Activated B cell treated with CpG ODN at 0.5 μM for 24 hours (primary cell): ENCODE results near the gene KAZN. TPM values are rescaled to one million over a fixed set of nuclear protein-coding genes. Genes with fewer than 3 reads are reported as not detected.

Experiments used
- ATAC-seq: fragments of 200-7000 bp; cut with Tn5 transposase; one replicate; pipeline ENCODE4 v1.10.0; 2021; ENCODE audit warnings: low read depth, mild to moderate bottlenecking, moderate library complexity
- CTCF ChIA-PET: fragments of 350-600 bp; sonication (Branson Sonifier 250); formaldehyde crosslinking; loops from one replicate; lab custom pipeline; 2021; ENCODE audit warnings: antibody characterized with exemption; lab: Charles Lee
- POLR2A ChIA-PET: fragments of 350-600 bp; sonication (Branson Sonifier 250); formaldehyde crosslinking; loops from one replicate; lab custom pipeline; 2021; ENCODE audit warnings: antibody characterized with exemption; lab: Charles Lee
- DNase-seq: peaks from one replicate; pipeline ENCODE4 v3.0.0; 2022
- H3K27ac Mint-ChIP-seq: one replicate; pipeline ENCODE4 v1.8.0; 2020; ENCODE audit warnings: mixed read lengths
- H3K27me3 Mint-ChIP-seq: one replicate; pipeline ENCODE4 v1.8.0; 2021; ENCODE audit warnings: mixed read lengths
- H3K36me3 Mint-ChIP-seq: one replicate; pipeline ENCODE4 v1.8.0; 2021; ENCODE audit warnings: low read depth, mixed read lengths
- H3K4me1 Mint-ChIP-seq: one replicate; pipeline ENCODE4 v1.8.0; 2021; ENCODE audit warnings: mixed read lengths
- H3K4me3 Mint-ChIP-seq: one replicate; pipeline ENCODE4 v1.8.0; 2020; ENCODE audit warnings: mild to moderate bottlenecking, mixed read lengths
- H3K9me3 Mint-ChIP-seq: one replicate; pipeline ENCODE4 v1.8.0; 2020; ENCODE audit warnings: mixed read lengths
- intact Hi-C: fragments of 100-400 bp; cut with micrococcal nuclease; formaldehyde crosslinking; loops from one replicate; pipeline ENCODE4 v1.15.1; 2024
- total RNA-seq: library from RNA; stranded (reverse); gene quantifications from 2 replicates; pipeline ENCODE4 v1.2.3, GENCODE V29; 2022
- TF ChIP-seq, protein P1 (sequence below): fragments of 200-600 bp; IDR thresholded peaks from one replicate; pipeline ENCODE4 v1.8.0; 2022; ENCODE audit warnings: antibody characterized with exemption, mild to moderate bottlenecking

KAZN gene
- total RNA-seq, 1 donor from 2014 or later: 0.73 TPM

- ChIA-PET POLR2A (no interaction called here), CTCF (no interaction called here)
- peaks cover 23% of the 10 kb centered on the region for H3K4me1 Mint-ChIP-seq
- intact Hi-C loops: no loop called here
- H3K27ac Mint-ChIP-seq: no peak overlapping the region
- H3K4me3 Mint-ChIP-seq: no peak overlapping the region
- H3K36me3 Mint-ChIP-seq: no peaks in the 10 kb centered on the region
- TF ChIP-seq, protein P1, sequence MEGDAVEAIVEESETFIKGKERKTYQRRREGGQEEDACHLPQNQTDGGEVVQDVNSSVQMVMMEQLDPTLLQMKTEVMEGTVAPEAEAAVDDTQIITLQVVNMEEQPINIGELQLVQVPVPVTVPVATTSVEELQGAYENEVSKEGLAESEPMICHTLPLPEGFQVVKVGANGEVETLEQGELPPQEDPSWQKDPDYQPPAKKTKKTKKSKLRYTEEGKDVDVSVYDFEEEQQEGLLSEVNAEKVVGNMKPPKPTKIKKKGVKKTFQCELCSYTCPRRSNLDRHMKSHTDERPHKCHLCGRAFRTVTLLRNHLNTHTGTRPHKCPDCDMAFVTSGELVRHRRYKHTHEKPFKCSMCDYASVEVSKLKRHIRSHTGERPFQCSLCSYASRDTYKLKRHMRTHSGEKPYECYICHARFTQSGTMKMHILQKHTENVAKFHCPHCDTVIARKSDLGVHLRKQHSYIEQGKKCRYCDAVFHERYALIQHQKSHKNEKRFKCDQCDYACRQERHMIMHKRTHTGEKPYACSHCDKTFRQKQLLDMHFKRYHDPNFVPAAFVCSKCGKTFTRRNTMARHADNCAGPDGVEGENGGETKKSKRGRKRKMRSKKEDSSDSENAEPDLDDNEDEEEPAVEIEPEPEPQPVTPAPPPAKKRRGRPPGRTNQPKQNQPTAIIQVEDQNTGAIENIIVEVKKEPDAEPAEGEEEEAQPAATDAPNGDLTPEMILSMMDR: no peak
- H3K27me3 Mint-ChIP-seq: peaks cover 27% of the 10 kb centered on the region
- DNase-seq: no peak
- H3K9me3 Mint-ChIP-seq: no peaks in the 10 kb centered on the region
- ATAC-seq: no peak
Observed at GRCh38 chr1:15156807-15157380, 558.4 kb downstream of the KAZN start.

DNA sequence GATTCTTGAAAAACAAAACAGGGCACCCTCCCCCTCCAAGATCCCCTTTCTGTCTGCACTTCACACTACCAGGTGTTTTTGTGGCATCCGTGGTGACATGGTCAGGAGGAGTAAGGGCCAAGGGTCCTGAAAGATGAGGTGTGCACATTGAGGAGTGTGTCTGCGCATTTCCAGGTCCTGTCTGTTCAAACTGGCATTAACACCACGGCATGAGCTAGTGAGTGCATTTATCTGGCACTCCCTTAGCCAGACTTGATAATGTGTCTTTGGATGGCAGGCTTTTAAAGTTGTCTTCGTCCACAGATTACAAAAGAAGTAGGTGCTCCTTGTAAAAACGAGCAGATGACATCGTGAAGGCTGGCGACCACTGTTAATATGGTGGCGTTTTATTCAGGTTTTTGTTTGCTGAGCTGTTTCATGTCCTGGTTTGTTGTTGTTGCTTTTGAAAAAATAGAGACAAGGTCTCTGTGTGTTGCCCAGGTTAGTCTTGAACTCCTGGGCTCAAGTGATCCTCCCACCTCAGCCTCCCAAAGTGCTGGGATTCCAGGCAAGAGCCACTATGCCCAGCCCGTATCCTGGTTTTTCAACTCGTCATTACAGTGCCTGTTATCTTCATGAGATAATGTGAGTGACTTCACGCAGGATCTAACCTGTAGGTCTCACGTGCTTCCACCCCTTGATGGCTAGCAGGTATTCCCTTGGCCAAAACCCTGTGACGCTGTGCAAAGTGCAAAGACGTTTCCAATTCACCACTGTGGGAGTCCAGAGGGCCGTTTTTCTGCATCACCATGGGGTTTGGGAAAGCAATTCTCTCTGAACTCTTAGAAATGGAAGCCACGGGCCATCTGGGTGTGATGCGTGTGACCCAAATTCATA, 559.3 kb downstream of the KAZN start:
- peaks cover 21% of the 10 kb centered on the region for H3K4me1 Mint-ChIP-seq
- intact Hi-C loops: no loop called here
- POLR2A ChIA-PET: no interaction called here
- no peaks in the 10 kb centered on the region for H3K9me3 Mint-ChIP-seq
- ATAC-seq (no peak), DNase-seq (no peak)
- TF ChIP-seq, protein P1: no peak
- H3K27ac Mint-ChIP-seq: no peak overlapping the region
- H3K36me3 Mint-ChIP-seq: no peaks in the 10 kb centered on the region
- CTCF ChIA-PET: no interaction called here
- peaks cover 20% of the 10 kb centered on the region for H3K27me3 Mint-ChIP-seq
- H3K4me3 Mint-ChIP-seq: no peak overlapping the region

GRCh38 chr1:15158506-15159165, 560.2 kb downstream of the KAZN start:
- DNase-seq: no peak
- H3K4me1 Mint-ChIP-seq: peaks cover 17% of the 10 kb centered on the region
- peaks cover 19% of the 10 kb centered on the region for H3K27me3 Mint-ChIP-seq
- ChIA-PET POLR2A (no interaction called here), CTCF (no interaction called here)
- H3K36me3 Mint-ChIP-seq: no peaks in the 10 kb centered on the region
- H3K27ac Mint-ChIP-seq: no peak overlapping the region
- TF ChIP-seq, protein P1: no peak
- no peaks in the 10 kb centered on the region for H3K9me3 Mint-ChIP-seq
- H3K4me3 Mint-ChIP-seq: no peak overlapping the region
- no peak for ATAC-seq
- intact Hi-C loops: no loop called here

DNA sequence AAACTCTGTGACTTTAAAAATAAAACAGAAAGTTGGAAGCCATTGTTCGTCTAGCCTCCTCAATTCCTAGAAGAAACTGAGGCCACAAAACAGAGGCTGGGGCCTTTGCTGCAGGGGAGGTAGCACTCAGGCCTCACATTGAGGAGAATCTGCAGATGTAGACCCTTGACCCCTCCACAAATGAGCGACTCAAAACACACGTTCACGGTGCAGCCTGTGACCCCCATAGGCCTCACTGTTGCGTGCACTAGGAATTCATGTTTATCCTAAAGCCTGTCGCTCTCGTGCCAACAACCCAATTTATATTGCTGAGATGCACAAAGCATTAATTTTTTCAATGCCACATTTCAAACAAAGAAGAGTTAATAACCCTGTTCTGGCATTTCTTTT, 560.7 kb downstream of the KAZN start:
- POLR2A ChIA-PET: no interaction called here
- H3K27me3 Mint-ChIP-seq: peaks cover 18% of the 10 kb centered on the region
- H3K27ac Mint-ChIP-seq: no peak overlapping the region
- DNase-seq (no peak), ATAC-seq (no peak)
- H3K36me3 Mint-ChIP-seq: no peaks in the 10 kb centered on the region
- no peak overlapping the region for H3K4me3 Mint-ChIP-seq
- CTCF ChIA-PET: no interaction called here
- TF ChIP-seq, protein P1: no peak
- H3K4me1 Mint-ChIP-seq: peaks cover 16% of the 10 kb centered on the region
- no peaks in the 10 kb centered on the region for H3K9me3 Mint-ChIP-seq
- intact Hi-C loops: no loop called here

DNA sequence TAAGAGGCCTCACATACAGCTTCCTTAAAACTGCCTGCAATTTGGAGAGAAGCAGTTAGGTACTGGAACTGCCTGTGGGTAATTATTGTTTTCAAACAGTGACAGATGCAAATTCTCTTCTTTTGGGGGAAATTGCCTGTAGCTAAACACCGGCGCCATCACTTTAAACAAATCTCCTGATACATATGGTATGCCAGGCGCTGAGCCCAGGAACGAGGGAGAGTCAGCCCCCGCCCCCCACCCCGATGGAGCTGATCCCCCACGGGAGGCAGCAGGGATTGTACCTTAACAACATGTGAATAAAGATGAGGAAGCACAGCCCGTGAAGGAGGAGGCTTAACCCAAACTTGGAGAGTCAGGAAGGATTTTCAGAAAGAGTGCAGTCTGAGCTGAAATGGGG, 562.1 kb downstream of the KAZN start:
- Mint-ChIP-seq H3K27me3 (peaks cover 8% of the 10 kb centered on the region), H3K36me3 (no peaks in the 10 kb centered on the region), H3K4me1 (peaks cover 9% of the 10 kb centered on the region), H3K27ac (no peak overlapping the region), H3K9me3 (no peaks in the 10 kb centered on the region), H3K4me3 (no peak overlapping the region)
- TF ChIP-seq, protein P1: no peak
- ChIA-PET POLR2A (no interaction called here), CTCF (no interaction called here)
- ATAC-seq (no peak), DNase-seq (no peak)
- intact Hi-C loops: no loop called here
